Muscle of arm (tissue), 12 donors: ENCODE data around the gene SLC44A1. TPM values are rescaled to one million over a fixed set of nuclear protein-coding genes. Genes with fewer than 3 reads are reported as not detected.

Experiments
- DNase-seq: peaks from one replicate; pipeline ENCODE4 v3.0.0-alpha.2; 2013
- polyA plus RNA-seq, 12 donors: library from polyadenylated mRNA; unstranded; fragments of 120-200 nt; gene quantifications; one replicate each; pipeline ENCODE4 v1.2.1, GENCODE V29; 2013; ENCODE audit not compliant: insufficient read length in 12 of 12

The SLC44A1 gene
- polyA plus RNA-seq, 12 donors = 16.0 to 27.0 (median 17.9) TPM; not detected in 1

DNA sequence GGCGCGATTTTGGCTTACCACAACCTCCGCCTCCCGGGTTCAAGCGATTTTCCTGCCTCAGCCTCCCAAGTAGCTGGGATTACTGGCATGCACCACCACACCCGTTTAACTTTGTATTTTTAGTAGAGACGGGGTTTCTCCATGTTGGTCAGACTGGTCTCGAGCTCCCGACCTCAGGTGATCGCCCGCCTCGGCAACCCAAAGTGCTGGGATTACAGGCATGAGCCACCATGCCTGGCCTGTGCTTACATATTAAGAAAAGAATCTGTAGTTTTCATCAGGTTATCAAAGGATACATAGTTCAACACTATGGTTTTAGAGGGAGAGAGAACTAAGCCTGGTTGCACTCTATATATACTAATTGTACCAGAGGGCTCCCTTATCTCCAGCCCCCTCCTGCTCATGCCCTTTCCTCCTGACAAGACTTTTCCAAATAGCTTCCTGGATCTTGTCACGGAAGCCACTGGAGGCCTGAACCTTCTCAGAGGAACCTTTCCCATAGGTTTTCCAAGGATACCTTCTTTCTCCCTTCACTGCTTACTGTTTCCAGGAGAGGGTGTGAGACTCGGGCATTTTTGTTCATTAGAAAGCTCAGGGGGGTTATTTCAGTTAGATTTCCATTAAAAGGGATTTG lies 53.1 kb downstream of the SLC44A1 start:
- DNase-seq = no peak

DNA sequence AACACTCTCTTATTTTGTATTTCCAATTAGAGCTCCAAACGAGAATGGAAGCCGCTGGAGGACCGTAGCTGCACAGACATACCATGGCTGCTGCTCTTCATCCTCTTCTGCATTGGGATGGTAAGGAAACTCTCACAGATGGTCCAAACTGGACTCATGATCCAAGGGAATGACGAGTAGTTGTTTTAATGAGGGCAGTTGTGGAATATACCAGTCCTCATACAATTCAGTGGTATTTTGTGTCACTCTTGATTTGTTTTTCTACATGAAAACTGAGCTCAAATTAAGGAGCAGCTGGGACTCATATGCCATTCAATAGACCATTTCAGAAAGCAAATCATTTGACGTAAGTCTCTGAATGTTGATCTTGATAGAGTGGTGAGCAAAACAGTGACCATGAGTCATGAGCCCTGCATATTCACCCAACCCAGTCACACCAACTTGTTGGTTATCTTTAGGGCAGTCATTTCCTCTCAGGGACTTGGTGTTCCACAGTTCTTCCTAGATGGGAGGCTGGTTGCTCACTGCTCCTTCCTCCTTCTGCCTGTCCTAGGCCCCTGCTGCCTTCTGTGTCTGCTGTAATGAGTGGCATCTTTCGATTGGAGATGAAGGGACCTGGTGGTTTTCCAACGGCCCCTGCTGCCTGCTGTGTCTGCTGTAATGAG lies 54.9 kb downstream of the SLC44A1 start:
- DNase-seq = no peak

DNA sequence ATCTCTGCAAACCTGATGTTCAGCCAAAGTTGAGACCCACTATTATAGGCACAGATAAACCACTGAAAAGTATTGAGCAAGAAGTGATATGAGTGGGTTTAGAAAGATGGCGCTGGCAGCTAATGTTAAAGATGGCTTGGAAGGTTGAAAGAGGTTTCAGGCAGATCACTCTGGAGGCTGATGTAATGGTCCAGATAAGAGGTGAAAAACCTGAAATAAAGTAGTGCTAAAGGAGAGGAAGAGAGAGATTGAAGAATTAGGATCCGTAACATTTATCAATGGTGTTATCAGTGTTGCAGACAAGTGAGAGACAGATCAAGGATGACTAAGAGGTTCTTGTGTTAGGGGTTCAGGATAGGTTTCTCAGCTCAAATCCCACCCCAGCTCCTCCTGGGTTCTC lies 58.3 kb downstream of the SLC44A1 start:
- no peak for DNase-seq

DNA sequence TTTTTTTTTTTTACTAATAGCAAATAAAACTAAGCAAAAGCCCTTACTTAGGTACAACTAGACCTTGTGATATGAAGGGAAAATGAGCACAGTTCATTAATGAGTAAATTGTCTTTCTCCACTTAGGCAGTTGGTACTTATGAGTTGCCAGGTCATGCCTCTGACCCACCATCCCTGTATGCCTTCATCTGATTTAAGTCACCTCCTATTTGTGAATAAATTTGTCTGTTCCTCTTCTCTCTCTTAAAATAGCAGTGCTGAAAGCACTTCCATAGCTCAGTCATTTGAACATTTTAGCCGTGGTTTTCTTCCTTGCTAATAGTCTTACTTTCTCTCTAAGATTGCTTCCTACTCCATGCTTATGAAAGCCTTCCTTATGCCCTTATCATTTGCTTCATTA lies 61.4 kb downstream of the SLC44A1 start:
- no peak for DNase-seq

DNA sequence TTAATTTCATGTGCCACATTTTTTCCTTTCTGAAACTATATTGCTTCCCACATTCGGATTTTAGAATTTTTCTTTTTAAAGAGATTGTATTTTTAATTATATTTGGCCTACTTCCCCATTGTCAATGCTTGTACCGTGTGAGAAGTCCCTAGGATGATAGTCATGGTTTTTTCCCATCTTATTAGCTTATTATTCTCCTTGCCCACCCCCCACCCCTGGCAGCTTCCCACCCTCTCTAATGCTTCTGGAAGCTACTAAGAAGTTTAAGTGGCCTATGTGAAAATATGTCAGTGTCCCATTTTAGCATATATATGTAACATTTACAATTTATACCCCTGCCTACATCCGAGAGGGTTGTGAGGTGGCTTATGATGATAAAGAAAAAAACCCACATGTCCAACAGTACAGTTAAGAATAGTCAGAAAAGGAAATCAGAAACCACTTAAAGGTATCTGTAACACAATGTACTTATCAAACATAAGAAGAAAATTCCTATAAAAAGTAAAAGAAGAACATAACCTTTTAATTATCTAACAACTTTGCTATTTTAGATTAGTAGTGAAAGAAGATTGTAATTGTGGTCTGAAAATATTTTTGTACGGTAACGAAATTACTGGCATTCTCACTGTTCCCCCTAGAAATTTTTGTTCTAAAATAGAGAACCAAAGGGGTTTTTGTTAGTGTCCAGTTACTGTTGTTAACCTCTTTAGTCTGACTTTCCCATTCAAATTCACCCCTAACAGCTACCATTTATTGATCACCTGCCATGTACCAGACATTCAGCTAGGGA lies 62.1 kb downstream of the SLC44A1 start:
- DNase-seq = no peak

DNA sequence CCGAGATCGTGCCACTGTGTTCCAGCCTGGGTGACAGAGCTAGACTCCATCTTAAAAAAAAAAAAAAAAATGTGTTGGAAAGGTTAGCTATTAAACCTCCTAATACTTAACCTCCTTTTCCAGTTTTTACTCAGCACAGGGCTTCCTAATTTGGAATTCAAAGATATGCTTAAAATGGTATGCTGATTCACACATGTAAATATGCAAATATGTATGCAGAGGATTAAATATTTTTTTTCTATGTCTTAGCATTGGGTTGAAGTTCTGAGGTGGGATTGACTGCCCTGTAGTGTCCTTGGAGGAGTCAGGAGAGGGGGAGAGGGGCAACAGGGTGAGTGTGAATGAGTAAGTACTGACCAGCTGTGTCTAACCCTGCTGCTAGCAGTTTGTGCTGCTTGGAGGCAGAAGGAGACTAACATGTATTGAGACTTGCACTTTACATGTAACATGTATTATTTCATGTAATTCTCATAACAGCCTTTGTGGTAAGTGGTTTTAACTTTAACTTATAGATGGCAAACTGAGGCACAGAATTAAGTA lies 63.2 kb downstream of the SLC44A1 start:
- DNase-seq = no peak

DNA sequence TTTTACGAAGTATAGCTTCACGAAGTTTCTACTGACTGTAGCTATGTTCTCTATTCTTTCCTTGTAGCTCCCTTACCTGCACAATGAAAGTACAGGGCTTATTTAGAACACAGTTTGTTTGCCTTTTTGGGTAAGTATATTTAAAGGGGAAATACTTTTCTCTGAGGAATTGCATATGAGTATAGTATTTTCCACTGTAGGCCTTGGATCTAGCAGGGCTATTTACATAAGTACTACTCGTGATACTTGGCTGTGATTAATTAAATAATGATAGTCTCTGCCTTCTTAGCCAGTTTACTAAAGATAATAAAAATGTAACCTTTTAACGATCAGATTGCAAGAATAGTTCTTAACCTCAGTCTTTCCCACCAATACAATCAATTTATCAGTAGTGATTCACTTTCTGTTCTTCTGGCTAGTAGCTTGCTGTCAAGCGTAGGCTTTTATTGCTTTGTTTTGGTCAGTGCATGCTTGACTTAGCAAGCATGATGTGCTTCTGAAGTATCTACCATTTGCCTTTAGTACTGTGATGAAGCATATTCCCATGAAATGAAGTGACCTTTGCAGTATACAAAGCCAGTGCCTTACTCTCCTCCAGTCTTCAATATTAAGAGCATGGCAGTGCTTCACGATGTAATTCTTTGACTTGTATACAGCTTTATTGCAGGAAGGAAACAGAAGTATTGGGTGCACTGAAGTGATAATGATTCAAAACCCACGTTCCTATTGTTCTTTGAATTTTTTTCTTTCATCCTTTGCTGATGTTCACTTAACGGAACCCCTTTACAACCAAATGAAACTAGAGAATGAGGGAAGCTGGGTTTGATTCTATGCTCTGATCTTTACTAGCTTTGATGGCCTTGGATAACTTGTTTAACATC lies 64.2 kb downstream of the SLC44A1 start:
- no peak for DNase-seq

DNA sequence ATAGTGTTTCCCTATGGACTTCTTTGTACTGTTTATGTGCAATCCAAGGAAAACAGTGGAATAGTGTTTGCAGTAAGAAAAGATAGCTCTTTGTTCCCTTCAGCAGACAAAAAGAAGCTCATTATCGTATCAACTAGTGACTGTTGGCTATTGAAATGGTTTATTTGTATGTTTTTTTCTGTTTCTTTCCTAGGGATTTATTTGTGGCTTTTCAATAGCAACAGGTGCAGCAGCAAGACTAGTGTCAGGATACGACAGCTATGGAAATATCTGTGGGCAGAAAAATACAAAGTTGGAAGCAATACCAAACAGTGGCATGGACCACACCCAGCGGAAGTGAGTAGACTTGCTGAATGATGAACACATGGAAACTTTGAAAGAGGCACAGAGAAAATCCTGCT lies 65.1 kb downstream of the SLC44A1 start:
- no peak for DNase-seq

DNA sequence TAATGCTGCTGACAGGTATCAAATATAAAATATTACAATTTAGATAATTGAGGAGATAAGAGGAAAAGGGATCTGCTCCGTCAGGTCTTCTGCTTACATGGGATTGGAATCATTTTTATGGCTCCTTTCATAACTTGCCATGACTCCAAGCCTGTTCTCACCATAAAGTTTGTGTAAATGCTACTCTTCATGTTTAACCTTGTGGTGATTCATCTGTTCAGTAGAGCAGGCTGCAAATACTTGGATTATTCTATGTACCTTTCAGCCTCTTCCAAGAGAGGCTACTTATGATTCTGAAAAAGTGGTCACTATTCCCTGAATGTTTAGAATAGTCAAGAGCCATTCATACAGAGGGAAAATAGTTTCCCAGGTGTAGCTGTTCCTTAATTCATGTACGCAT lies 66.9 kb downstream of the SLC44A1 start:
- DNase-seq = no peak

DNA sequence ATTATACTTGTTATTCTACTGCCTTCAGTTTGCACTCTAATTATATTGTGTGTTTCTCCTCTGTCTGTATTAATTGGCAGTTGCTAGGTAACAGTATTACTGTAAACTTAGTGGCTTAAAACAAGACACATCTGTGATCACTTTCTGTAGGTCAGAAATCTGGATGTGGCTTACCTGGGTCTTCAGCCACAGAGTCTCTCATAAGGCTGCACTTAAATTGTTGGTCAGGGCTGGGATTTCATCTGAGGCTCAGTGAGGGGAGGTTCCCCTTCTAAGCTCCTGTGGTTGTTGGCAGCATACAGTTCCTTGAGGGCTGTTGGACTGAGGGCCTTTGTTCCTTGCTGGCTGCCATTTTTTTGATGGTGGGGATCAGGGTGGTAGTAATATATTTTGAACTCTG lies 68.8 kb downstream of the SLC44A1 start:
- no peak for DNase-seq

DNA sequence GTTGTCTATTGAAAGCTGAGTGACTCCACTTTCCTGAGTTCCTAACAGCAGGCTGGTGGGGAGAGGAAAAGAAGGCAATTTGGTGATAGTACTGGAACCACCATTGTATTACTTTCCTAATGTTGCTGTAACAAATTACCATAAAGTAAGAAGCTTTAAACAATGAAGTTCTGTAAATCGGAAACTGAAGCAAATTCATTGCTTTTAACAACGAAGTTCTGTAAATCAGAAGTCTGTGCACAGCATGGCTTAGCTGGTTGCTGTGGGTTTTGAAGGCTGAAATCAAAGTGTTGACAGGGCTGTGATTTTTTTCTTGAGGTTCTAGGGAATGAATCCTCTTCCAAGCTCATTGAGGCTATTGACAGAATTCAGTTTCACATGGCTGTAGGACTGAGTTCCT lies 72.3 kb downstream of the SLC44A1 start:
- DNase-seq = no peak

DNA sequence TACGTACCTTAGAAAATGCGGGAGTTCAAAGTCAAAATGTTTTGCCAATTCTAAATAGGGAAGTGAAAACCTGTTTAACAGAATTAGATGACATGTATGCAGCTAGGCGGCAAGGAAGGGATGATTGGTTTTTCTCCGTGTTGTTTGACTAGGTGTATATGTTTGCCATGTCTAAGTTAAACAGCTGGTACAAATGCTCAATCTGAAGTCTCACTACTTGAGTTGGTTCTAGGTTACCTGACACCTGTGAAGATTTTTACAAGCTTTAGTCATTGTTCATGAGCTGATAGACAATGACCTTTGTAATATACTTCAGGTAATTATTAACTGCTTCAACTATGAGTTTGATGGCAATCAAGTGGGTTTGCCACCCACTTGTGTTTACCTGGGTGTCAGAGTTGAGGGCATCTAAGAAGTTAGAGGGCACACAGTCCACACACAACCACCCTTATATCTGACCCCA lies 74.3 kb downstream of the SLC44A1 start:
- no peak for DNase-seq

DNA sequence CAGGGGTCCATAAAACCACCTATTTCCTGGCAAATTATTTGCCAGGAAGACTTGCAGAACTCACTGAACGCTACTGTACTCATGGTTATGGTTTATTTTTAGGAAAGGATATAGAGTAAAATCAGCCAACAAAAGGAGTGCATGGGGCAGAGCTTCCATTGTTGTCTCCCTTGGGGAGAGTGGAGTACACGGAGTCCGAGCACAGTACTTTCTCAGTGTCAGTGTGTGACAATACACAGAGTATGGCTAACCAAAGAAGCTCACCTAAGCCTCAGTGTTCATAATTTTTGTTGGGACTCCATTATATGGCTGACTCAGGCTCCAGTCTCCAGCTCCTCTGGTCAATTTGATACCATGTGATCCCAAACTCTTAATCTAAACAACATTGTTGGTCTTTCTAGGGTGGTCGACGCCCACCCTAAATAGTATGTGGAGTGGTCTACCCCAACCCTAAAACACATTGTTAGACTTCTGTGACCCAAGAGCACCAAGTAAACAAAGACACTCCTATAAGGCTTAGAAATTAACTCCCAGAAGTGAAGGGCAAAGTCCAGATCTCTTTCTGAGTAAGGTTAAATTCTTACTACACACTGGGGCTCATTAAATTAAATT lies 74.9 kb downstream of the SLC44A1 start:
- DNase-seq = no peak

DNA sequence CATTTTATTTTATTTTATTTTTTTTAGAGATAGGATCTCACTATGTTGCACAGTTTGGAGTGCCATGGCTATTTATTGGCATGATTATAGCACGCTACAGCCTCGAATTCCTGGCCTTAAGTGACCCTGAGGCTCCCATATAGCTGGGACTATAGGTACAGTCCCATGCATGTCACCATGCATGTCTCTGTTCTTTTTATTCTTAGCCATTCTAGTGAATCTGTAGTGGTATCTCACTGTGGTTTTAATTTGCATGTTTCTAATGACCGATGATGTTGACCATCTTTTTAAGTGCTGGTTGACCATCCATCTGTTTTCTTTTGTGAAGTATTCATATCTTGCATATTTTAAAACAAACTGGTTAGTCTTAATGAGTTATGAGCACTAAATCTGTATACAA lies 76.1 kb downstream of the SLC44A1 start:
- DNase-seq = no peak

DNA sequence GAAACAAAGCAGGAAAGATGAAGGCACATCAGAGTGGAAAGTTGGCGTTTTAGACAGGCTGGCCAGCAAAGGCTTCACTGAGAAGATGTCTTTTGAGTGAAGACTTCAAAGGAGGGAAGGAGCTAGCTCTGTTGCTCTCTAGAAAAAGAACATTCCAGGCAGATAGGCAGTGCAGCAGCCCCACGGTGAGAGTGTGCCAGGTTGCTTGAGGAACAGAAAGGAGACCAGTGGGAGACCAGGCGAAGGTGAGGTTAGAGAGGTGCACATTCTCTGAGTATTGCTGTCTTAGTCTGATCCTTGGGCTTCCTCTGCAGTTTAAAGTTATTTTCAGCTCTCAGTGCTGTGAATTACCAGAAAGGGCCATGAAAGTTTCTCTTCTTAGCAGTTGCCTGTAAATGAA lies 83.8 kb downstream of the SLC44A1 start:
- DNase-seq = no peak

DNA sequence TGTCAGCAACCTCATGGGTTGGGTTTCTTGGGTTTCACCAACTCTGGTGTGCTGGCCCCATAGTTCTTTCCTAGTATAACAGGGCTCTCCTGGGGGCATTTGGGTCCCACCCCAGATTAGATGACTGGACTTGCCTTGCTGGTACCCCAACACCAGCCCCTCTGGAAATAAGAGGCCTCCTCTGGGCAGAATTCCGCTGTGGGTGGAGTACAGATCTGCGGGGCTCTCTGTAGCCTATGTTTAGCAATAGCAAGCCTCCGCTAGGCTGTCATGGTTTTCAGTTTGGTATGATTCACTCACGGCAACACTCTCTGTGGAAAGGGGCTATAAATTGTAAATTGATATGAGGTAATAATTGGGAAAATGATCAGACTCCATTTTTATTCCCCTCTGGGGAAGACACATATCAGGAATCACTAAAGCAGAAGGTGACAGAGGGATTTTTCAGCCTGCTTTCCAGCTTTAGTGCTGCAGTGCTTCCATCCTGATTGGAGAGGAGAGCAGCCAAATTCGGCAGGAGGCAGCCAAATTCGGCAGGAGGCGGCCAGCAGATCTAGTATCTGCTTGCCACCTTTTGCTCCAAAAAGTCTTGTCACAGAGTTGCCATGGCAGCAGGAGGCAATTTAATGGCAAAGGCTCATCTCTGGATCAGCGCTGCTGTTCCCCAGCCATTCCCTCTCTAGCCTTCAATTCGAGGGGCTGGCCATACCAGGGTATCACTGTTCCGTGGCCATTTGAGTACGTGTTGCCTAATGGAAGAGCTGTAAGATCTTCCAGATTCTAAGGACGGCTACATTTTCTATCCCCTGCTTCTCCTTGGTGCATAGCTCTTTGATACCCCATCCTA lies 84.6 kb downstream of the SLC44A1 start:
- peak; percentile 15 for DNase-seq

DNA sequence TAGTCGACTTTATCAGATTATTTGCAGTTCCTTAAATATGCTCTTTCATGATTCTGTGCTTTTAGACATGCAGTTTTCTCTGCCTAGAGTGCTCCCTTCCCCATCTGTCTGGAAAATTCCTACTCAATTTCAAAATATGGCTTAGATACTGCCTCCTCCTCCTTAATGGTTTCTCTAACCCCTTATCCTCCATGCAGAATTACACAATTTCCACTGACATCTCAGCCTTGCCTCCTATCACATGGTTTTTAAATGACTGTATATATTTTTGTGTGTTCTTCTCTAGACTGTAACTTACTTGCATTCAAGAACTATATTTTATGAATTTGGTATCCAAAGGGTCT lies 85.2 kb downstream of the SLC44A1 start:
- DNase-seq = no peak

DNA sequence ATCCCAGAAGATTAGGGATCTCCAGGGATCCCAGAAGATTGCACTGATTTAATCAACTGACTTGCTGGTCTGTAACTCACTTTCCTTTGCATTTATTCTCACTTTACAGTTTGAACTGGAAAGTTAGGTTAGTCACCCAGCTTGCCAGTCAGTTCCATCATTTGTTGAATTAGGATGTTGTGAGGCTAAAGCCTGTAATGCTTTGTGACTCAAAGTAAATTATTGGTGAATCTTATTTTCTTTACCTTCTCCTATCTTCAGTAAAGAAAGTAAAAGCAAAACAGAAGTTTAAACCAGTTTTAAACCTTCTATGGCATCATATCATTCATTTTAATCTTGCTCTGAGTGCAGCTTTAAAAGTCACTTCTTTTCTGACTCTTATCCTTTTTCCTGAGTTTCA lies 85.8 kb downstream of the SLC44A1 start:
- no peak for DNase-seq

DNA sequence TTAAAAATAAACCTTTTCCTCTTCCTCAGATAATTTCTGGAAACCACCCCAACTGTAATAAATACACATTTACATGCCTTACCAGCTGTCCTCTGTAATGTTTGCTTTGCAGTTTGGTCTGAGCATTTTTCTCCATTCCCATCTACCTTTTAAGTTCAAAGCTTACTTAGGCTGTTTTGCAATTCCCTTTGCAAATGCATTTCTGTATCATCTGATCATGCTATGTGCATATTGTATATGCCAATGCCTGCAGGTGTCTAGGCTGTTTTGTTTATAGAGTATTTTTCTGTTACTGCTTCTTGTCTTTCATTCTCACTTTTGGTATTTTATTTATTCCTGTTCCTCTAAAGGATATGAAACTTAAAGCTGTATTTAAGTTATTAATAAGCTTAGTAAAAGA lies 86.3 kb downstream of the SLC44A1 start:
- DNase-seq = no peak

DNA sequence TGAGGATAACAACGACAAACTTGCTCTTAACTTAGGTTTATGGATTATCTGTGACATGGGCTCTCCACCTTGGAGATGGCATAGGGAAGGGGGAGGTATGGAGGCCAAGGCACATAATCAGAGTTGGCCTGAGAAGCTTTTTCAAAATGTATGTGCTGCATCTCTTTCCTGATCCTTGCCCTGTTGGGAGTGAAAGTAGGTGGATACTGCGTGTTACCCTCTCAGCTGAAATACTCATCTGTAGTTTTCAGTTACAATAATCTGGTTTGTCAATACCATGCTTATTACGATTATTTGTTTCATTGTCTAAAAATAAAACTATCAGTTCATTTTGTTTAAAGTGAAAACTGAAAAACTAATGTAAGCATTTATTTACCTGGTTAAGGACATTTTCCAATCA lies 86.7 kb downstream of the SLC44A1 start:
- DNase-seq = no peak
